DOHH2 (cell line): Measurements from ENCODE around the gene SENP8.

ENCODE experiments used
- H3F3A ChIP-seq: fragments of 200-600 bp; sonication (generic), shearing (Covaris generic); 2 replicates; pipeline ENCODE4 v1.6.0; 2016; ENCODE audit warnings: antibody characterized with exemption, mild to moderate bottlenecking; ENCODE audit not compliant: control insufficient read depth, insufficient read depth
- H3K27ac ChIP-seq: fragments of 200-600 bp; sonication (generic); 2 replicates; pipeline ENCODE4 v1.5.1; 2014; ENCODE audit warnings: low read depth, mild to moderate bottlenecking, low read length, moderate library complexity
- H3K27me3 ChIP-seq: fragments of 200-600 bp; sonication (generic); 2 replicates; pipeline ENCODE4 v1.6.1; 2014; ENCODE audit warnings: mild to moderate bottlenecking, low read length, mixed read lengths; ENCODE audit not compliant: control insufficient read depth
- H3K36me3 ChIP-seq: fragments of 200-600 bp; sonication (generic); 2 replicates; pipeline ENCODE4 v1.6.1; 2014; ENCODE audit warnings: mild to moderate bottlenecking, low read length, moderate library complexity, mixed read lengths; ENCODE audit not compliant: control insufficient read depth
- H3K4me1 ChIP-seq: fragments of 200-600 bp; sonication (generic); 2 replicates; pipeline ENCODE4 v1.6.1; 2014; ENCODE audit warnings: mild to moderate bottlenecking, low read length, mixed read lengths; ENCODE audit not compliant: control insufficient read depth
- H3K4me2 ChIP-seq: fragments of 200-600 bp; sonication (generic); 2 replicates; pipeline ENCODE4 v1.6.0; 2014; ENCODE audit warnings: mild to moderate bottlenecking, low read length, moderate library complexity
- H3K4me3 ChIP-seq: fragments of 200-600 bp; sonication (generic); 2 replicates; pipeline ENCODE4 v1.5.1; 2014; ENCODE audit warnings: mild to moderate bottlenecking, low read length, mixed read lengths
- H3K79me2 ChIP-seq: fragments of 200-600 bp; sonication (generic); 2 replicates; pipeline ENCODE4 v1.6.1; 2014; ENCODE audit warnings: mild to moderate bottlenecking, low read length, mixed read lengths; ENCODE audit not compliant: control insufficient read depth
- H3K9me2 ChIP-seq: fragments of 200-600 bp; sonication (generic); replicated peaks from 2 replicates; pipeline ENCODE4 v1.6.1; 2014; ENCODE audit warnings: mild to moderate bottlenecking, low read length, mixed read lengths; ENCODE audit not compliant: control insufficient read depth
- H3K9me3 ChIP-seq: fragments of 200-600 bp; sonication (generic); 2 replicates; pipeline ENCODE4 v1.6.1; 2014; ENCODE audit warnings: antibody characterized with exemption, low read length, mixed read lengths; ENCODE audit not compliant: control insufficient read depth, insufficient read depth
- H4K20me1 ChIP-seq: fragments of 200-600 bp; sonication (generic); 2 replicates; pipeline ENCODE4 v1.6.0; 2014; ENCODE audit warnings: low read depth, mild to moderate bottlenecking, antibody characterized with exemption, low read length, moderate library complexity; ENCODE audit not compliant: control insufficient read depth, insufficient read depth
- CTCF ChIP-seq: fragments of 200-600 bp; sonication (generic); IDR thresholded peaks from one replicate; pipeline ENCODE4 v1.5.1; 2014; ENCODE audit warnings: antibody characterized with exemption, mild to moderate bottlenecking, low read depth, low read length; ENCODE audit not compliant: poor library complexity, severe bottlenecking
- EZH2phosphoT487 ChIP-seq: fragments of 200-600 bp; sonication (generic); IDR thresholded peaks from 2 replicates; pipeline ENCODE4 v1.6.1; 2017; ENCODE audit warnings: borderline replicate concordance, mild to moderate bottlenecking, antibody characterized with exemption, low read length, moderate library complexity, mixed read lengths

The SENP8 gene

GRCh38 chr15:72168131-72168807 lies 50.1 kb downstream of the SENP8 start:
- TF ChIP-seq CTCF (no peak), EZH2phosphoT487 (no peak)
- Histone ChIP-seq H3K9me3 (no peaks in the 10 kb centered on the region), H3K36me3 (no peaks in the 10 kb centered on the region), H3K4me2 (no peak overlapping the region), H3K79me2 (no peaks in the 10 kb centered on the region), H3K27me3 (peaks cover 12% of the 10 kb centered on the region), H3K4me3 (no peak overlapping the region), H3F3A (no peaks in the 10 kb centered on the region), H3K4me1 (no peaks in the 10 kb centered on the region), H3K27ac (no peak overlapping the region), H4K20me1 (no peaks in the 10 kb centered on the region), H3K9me2 (no peaks in the 10 kb centered on the region)

GRCh38 chr15:72168808-72169190 lies 50.6 kb downstream of the SENP8 start:
- Histone ChIP-seq H3K9me2 (no peaks in the 10 kb centered on the region), H3K4me3 (no peak overlapping the region), H3K4me2 (no peak overlapping the region), H3K79me2 (no peaks in the 10 kb centered on the region), H3K4me1 (no peaks in the 10 kb centered on the region), H4K20me1 (no peaks in the 10 kb centered on the region), H3K27ac (no peak overlapping the region), H3K9me3 (no peaks in the 10 kb centered on the region), H3K36me3 (no peaks in the 10 kb centered on the region), H3K27me3 (peaks cover 12% of the 10 kb centered on the region), H3F3A (no peaks in the 10 kb centered on the region)
- TF ChIP-seq CTCF (no peak), EZH2phosphoT487 (no peak)

- TF ChIP-seq EZH2phosphoT487 (no peak), CTCF (no peak)
- Histone ChIP-seq H4K20me1 (no peaks in the 10 kb centered on the region), H3K9me2 (no peaks in the 10 kb centered on the region), H3K9me3 (no peaks in the 10 kb centered on the region), H3K27ac (no peak overlapping the region), H3K4me1 (no peaks in the 10 kb centered on the region), H3K4me3 (no peak overlapping the region), H3K27me3 (peaks cover 15% of the 10 kb centered on the region), H3K36me3 (no peaks in the 10 kb centered on the region), H3K4me2 (no peak overlapping the region), H3F3A (no peaks in the 10 kb centered on the region), H3K79me2 (no peaks in the 10 kb centered on the region)
These were observed 51.2 kb downstream of the SENP8 start for GRCh38 chr15:72169236-72169920.
